Endodermal cell (in vitro differentiated cells): ENCODE results near the gene EDRF1. TPM values are rescaled to one million over a fixed set of nuclear protein-coding genes. Genes with fewer than 3 reads are reported as not detected.

Experiments used
- DNase-seq: peaks from one replicate; pipeline ENCODE4 v3.0.0-alpha.2; 2017
- H3K27ac ChIP-seq: 2 replicates; pipeline ENCODE4 v1.5.1; 2013; ENCODE audit warnings: mild to moderate bottlenecking, low read depth, low read length, moderate library complexity
- H3K27me3 ChIP-seq: 2 replicates; pipeline ENCODE4 v1.6.1; 2013; ENCODE audit warnings: mild to moderate bottlenecking, low read length, moderate library complexity; ENCODE audit not compliant: insufficient read depth, control insufficient read depth, poor library complexity, severe bottlenecking
- H3K36me3 ChIP-seq: 2 replicates; pipeline ENCODE4 v1.7.0; 2013; ENCODE audit warnings: mild to moderate bottlenecking, low read length, moderate library complexity; ENCODE audit not compliant: control insufficient read depth, insufficient read depth
- H3K4me1 ChIP-seq: one replicate; pipeline ENCODE4 v1.7.0; 2013; ENCODE audit warnings: low read length; ENCODE audit not compliant: control insufficient read depth, insufficient read depth
- H3K4me3 ChIP-seq: 2 replicates; pipeline ENCODE4 v1.5.1; 2013; ENCODE audit warnings: mild to moderate bottlenecking, low read length, moderate library complexity
- H3K9ac ChIP-seq: 2 replicates; pipeline ENCODE4 v1.6.1; 2013; ENCODE audit warnings: mild to moderate bottlenecking, low read length, moderate library complexity; ENCODE audit not compliant: poor library complexity, severe bottlenecking; ENCODE audit errors: extremely low read depth
- H3K9me3 ChIP-seq: 2 replicates; pipeline ENCODE4 v1.6.1; 2013; ENCODE audit warnings: mild to moderate bottlenecking, low read length, moderate library complexity; ENCODE audit not compliant: control insufficient read depth
- H3K27ac Mint-ChIP-seq: 2 replicates; pipeline ENCODE4 v1.8.0; 2020; ENCODE audit warnings: mixed read lengths
- H3K27me3 Mint-ChIP-seq: 2 replicates; pipeline ENCODE4 v1.8.0; 2021; ENCODE audit warnings: mild to moderate bottlenecking, mixed read lengths; ENCODE audit not compliant: insufficient read depth
- H3K36me3 Mint-ChIP-seq: 2 replicates; pipeline ENCODE4 v1.8.0; 2020; ENCODE audit warnings: low read depth, mixed read lengths
- H3K4me1 Mint-ChIP-seq: 2 replicates; pipeline ENCODE4 v1.8.0; 2020; ENCODE audit warnings: mixed read lengths
- H3K4me3 Mint-ChIP-seq: 2 replicates; pipeline ENCODE4 v1.8.0; 2020; ENCODE audit warnings: mild to moderate bottlenecking, moderate library complexity, mixed read lengths
- H3K9me3 Mint-ChIP-seq: 2 replicates; pipeline ENCODE4 v1.8.0; 2020; ENCODE audit warnings: mild to moderate bottlenecking, mixed read lengths
- CTCF ChIP-seq: fragments of 200-600 bp; sonication (generic); conservative IDR thresholded peaks from 2 replicates; pipeline ENCODE4 v1.5.0; 2021; ENCODE audit warnings: antibody characterized with exemption, mild to moderate bottlenecking
- WGBS, 2 experiments: methylation state at CpG; one replicate each; pipeline versions ENCODE4 v1.1.5 to v1.1.7; 2013; ENCODE audit warnings: missing lambda C conversion rate in 2 of 2, mixed read lengths in 1 of 2; ENCODE audit not compliant: insufficient coverage in 1 of 2, insufficient read length in 1 of 2; 5-methylcytosine and 5-hydroxymethylcytosine counted together
- total RNA-seq, 2 donors: library from RNA; stranded (reverse); fragmentation: NEBNext Ultra II Directional in 1 of 2; extraction: Animal tissue kit (Norgen Biotek cat#: 25700) in 1 of 2; gene quantifications; 2 replicates in 1 of 2; 3 replicates in 1 of 2; pipeline ENCODE4 v1.2.1, GENCODE V29; 2021

EDRF1 gene
- total RNA-seq, 2 donors from 2014 or later: 44.5 to 46.8 TPM

GRCh38 chr10:125799451-125800182 lies 80.1 kb downstream of the EDRF1 start:
- Mint-ChIP-seq H3K27ac (peak overlapping the region; percentile 16), H3K27me3 (no peaks in the 10 kb centered on the region), H3K36me3 (peaks cover 21% of the 10 kb centered on the region), H3K9me3 (no peaks in the 10 kb centered on the region), H3K4me3 (peak overlapping the region; percentile 19), H3K4me1 (peaks cover 27% of the 10 kb centered on the region)
- H3K27me3 ChIP-seq: no peaks in the 10 kb centered on the region
- no peak overlapping the region for H3K27ac ChIP-seq
- DNase-seq: no peak
- H3K4me3 ChIP-seq: no peak overlapping the region
- 90 to 100% methylated on average over 6 to 8 of the region's 8 CpGs for WGBS, 2 experiments
- H3K4me1 ChIP-seq: peaks cover 9% of the 10 kb centered on the region
- H3K9me3 ChIP-seq: no peaks in the 10 kb centered on the region
- H3K9ac ChIP-seq: no peak overlapping the region
- peaks cover 17% of the 10 kb centered on the region for H3K36me3 ChIP-seq
- no peak for TF ChIP-seq CTCF

GRCh38 chr10:125801574-125801973 lies 82.1 kb downstream of the EDRF1 start:
- TF ChIP-seq CTCF: no peak
- Histone ChIP-seq H3K4me3 (peak overlapping the region; percentile 44), H3K9ac (no peak overlapping the region), H3K9me3 (no peaks in the 10 kb centered on the region), H3K27ac (no peak overlapping the region), H3K27me3 (no peaks in the 10 kb centered on the region), H3K36me3 (peaks cover 30% of the 10 kb centered on the region), H3K4me1 (peaks cover 13% of the 10 kb centered on the region)
- no peak for DNase-seq
- Mint-ChIP-seq H3K4me3 (no peak overlapping the region), H3K27ac (no peak overlapping the region), H3K9me3 (no peaks in the 10 kb centered on the region), H3K4me1 (peaks cover 30% of the 10 kb centered on the region), H3K36me3 (peaks cover 24% of the 10 kb centered on the region), H3K27me3 (no peaks in the 10 kb centered on the region)
- WGBS, 2 experiments: 83 to 93% methylated on average over 1 of the region's 1 CpG

- Mint-ChIP-seq H3K27ac (no peak overlapping the region), H3K27me3 (no peaks in the 10 kb centered on the region), H3K4me1 (peaks cover 32% of the 10 kb centered on the region), H3K36me3 (peaks cover 28% of the 10 kb centered on the region), H3K9me3 (no peaks in the 10 kb centered on the region), H3K4me3 (no peak overlapping the region)
- no peak for DNase-seq
- Histone ChIP-seq H3K36me3 (peaks cover 29% of the 10 kb centered on the region), H3K4me3 (no peak overlapping the region), H3K9me3 (no peaks in the 10 kb centered on the region), H3K27ac (no peak overlapping the region), H3K9ac (no peak overlapping the region), H3K4me1 (peaks cover 14% of the 10 kb centered on the region), H3K27me3 (no peaks in the 10 kb centered on the region)
- 93 to 100% methylated on average over 4 to 5 of the region's 5 CpGs for WGBS, 2 experiments
- TF ChIP-seq CTCF: no peak
Observed at GRCh38 chr10:125802131-125802530, 82.6 kb downstream of the EDRF1 start.
